Stimulated activated CD8-positive, alpha-beta memory T cell treated with anti-CD3 and anti-CD28 coated beads, Interleukin-15, amount 100 ng/mL, for 48 hours (primary cell): ENCODE data around the gene DPM2.
A peak's percentile ranks its signal among the peaks of the same experiment; 100 is the strongest.

Experiments used
- DNase-seq, 2 donors: peaks; one replicate each; pipeline ENCODE4 v3.0.0-alpha.2; 2020; ENCODE audit warnings: low read depth in 2 of 2

DPM2 gene

GRCh38 chr9:127937388-127938297 lies at the start of gene DPM2:
Gene DPM2, minus strand, starts transcription at chr9:127937854. Its CDS starts 34 bp downstream, at chr9:127937820.
- DNase-seq = peak; percentile 82 to 83

- DNase-seq = no peak
Observed at GRCh38 chr9:127987103-127987614, 49.5 kb upstream of the DPM2 start.

GRCh38 chr9:127985011-127985410 lies 47.4 kb upstream of the DPM2 start:
- DNase-seq = no peak

- no peak for DNase-seq
Observed at GRCh38 chr9:127983847-127984289, 46.2 kb upstream of the DPM2 start.

- no peak for DNase-seq
Observed at GRCh38 chr9:127982912-127983311, 45.3 kb upstream of the DPM2 start.

- DNase-seq = no peak
Observed at GRCh38 chr9:127981559-127982121, 44.0 kb upstream of the DPM2 start.

- peak; percentile 95 to 97 for DNase-seq
Observed at GRCh38 chr9:127980706-127981558, 43.3 kb upstream of the DPM2 start, which contains the start of gene EEIG1. Gene EEIG1, minus strand, starts transcription at chr9:127980989. Its CDS starts 852 bp downstream, at chr9:127980137.

- DNase-seq = no peak
Observed at GRCh38 chr9:127980060-127980705, 42.5 kb upstream of the DPM2 start.

- DNase-seq = no peak
Observed at GRCh38 chr9:127979333-127980059, 41.8 kb upstream of the DPM2 start.

- no peak for DNase-seq
Observed at GRCh38 chr9:127979015-127979332, 41.3 kb upstream of the DPM2 start.

- DNase-seq = no peak
Observed at GRCh38 chr9:127977884-127978647, 40.4 kb upstream of the DPM2 start.

GRCh38 chr9:127977009-127977883 lies 39.6 kb upstream of the DPM2 start:
- no peak for DNase-seq

GRCh38 chr9:127976498-127976897 lies 38.8 kb upstream of the DPM2 start:
- no peak for DNase-seq

GRCh38 chr9:127975376-127976315 lies 38.0 kb upstream of the DPM2 start:
- no peak for DNase-seq

- no peak for DNase-seq
Observed at GRCh38 chr9:127974769-127975261, 37.2 kb upstream of the DPM2 start.

GRCh38 chr9:127974001-127974768 lies 36.5 kb upstream of the DPM2 start:
- no peak for DNase-seq
